GM18867 (cell line): Measurements from ENCODE around the gene STUM.
A peak's percentile ranks its signal among the peaks of the same experiment; 100 is the strongest.

Experiments used
- ATAC-seq: cut with Tn5 transposase; IDR thresholded peaks from one replicate; pipeline ENCODE4 v1.9.1; 2021; ENCODE audit warnings: mild to moderate bottlenecking, moderate library complexity; ENCODE audit not compliant: unreplicated experiment

Gene STUM

DNA sequence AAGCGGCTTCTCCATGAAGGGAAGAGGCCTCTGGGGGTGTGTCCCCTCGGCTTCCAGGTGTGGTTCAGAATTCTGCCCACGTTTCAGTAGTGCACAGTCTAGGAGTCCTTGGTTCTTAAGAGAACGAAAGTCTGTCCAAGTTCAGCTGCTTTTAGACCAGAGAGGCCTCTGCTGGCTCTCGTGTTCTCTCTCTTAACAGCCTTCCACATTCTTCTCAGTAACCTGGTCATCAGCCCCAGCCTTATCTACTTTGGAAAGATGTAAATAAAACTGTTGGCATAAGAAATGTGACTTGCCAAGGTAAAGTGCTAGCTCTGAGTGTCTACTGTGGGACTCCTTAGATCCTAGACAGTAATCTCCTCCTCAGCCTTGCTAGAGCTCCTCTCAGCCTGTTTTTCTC, 15.3 kb upstream of the STUM start:
- no peak for ATAC-seq

DNA sequence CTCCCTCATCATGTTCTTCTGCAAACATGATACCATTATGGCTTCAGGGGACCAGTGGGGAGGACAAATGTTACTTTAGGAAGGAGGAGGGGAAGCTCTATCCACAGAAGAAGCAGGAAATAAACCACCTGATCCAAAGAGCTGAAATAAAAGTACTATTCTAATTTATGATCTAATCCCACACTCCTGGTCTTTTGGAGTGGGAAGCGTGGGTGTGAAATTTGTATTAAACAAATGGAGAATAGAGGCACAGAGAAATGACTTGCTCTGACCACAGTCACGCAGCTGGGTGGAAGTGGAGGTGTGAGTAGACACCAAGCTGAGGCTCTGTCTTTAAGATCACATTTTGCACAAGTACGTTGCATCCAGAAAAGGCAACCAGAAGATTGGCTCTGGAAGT, 14.5 kb upstream of the STUM start:
- ATAC-seq, result no peak

- ATAC-seq, result no peak
Measured at GRCh38 chr1:226534645-226535044, 13.9 kb upstream of the STUM start.

DNA sequence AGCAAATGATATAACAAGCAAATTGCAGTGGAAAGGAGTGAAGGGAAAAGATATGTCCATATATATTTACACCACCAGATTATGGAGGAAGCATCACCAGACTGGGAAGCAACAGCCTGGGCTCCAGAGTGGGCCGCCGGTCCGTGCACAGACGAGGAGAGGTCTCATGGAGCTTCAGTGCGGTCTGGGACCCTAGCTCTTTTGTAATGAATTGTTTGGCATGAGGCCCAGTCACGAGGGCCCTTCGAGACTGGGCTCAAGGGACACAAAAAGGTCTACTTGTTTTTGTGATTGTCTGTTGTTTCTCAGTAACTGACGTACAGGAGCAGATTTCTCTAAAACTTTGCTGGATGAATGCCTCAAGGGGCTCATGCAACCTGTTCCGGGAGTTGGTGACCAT, 12.9 kb upstream of the STUM start:
- no peak for ATAC-seq

- no peak for ATAC-seq
Measured at GRCh38 chr1:226541231-226541630, 7.3 kb upstream of the STUM start.

DNA sequence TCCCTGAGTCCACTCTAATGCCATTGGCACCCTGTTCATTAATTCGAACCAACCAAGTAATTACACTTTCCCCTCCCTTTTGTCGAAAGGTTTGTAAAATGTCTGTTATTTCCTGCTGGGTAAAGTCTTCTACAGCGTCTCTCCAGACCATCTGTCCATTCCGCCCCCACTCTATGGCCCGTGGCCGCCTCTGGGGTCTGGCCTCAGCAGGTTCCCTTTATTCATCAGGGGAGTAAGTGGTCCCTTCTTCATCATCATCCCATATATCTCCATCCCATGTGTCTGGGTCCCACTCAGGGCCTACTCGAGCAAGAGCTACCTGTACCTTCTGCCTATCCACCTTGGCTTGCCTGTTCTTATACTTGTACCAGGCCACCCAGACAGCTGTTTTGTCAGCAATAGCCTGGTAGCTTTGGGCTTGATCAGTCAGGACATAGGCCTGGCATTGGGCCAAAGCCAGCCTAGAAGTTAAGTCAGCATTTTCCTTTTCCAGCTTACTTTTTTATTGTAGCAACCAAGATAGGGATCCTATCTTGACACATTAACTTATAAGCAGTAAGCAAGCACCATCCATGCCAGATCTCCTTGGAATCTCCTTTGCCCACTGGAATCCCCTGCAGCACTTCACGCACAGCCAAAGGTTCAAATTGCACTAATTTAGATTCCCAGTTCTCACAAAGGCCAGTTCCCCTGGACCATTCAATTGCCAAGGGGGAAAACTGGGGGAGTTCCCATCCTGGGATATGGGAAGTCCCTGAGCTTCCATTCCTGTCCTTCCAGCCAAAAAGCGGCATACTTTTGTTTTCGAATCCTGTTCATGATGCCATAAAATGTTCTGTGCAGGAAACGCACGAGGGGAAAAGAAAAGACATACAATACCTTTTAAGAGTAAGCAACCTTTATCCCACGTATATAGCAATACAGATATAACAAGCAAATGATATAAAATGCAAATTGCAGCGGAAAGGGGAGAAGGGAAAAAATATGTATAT, 6.6 kb upstream of the STUM start:
- no peak for ATAC-seq

DNA sequence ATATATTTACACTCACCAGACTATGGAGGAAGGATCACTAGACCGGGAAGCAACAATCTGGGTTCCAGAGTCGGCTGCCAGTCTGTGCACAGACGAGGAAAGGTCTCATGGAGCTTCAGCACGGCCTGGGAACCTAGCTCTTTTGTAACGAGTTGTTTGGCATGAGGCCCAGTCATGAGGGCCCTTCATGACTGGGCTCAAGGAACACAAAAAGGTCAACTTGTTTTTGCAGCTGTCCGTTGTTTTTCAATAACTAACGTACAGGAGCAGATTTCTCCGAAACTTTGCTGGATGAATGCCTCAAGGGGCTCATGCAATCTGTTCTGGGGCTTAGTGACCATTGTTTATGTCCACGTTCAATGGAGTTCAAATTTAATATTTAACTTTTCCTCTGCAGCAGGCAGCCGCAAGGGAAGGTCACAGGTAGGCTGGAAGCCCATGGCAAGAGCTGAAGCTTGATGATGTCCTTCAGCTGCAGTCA, 5.9 kb upstream of the STUM start:
- no peak for ATAC-seq

GRCh38 chr1:226545836-226546596, 2.5 kb upstream of the STUM start:
- ATAC-seq, result no peak

DNA sequence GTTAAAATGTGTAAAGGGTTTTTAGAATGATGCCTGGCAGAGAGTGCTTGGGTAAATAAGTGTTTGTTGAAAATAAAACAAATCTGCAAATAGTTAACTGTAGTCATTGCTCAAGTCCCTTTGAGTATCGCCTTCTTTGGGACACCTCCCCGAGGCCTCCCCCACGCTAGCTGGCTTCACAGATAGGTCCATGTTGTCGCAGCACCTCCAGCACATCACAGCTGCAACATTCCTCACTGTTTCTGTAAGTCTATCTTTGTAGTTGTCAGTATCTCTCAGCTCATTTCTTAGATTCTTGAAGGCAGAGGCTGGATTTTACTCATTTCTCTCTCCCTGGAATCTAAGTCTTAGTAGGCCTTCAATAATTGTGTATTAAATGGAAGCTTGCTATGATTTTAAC, 1.6 kb upstream of the STUM start:
- no peak for ATAC-seq

DNA sequence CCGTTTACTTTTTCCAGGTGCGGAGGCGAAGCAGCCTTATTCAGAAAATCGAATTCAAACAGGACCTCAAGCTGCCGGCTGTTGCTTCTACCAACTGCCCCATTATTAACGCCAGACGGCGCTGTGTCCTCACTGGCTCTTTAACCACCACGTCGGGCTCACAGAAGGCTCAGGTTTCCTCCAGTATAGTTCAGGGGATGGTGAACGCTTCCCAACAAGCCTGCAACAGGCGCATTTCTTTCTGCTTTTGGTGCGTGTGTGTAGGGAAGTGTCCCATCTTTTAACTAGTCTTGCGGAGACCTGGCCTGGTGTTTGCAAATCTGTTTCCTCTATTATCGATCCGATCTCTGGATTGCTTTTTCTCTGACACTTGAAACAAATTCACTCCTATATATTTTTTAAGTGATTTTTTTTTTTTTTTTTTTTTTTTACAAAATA, 791 bp upstream of the STUM start:
- ATAC-seq, result peak; percentile 75

GRCh38 chr1:226549094-226549936, 751 bp downstream of the STUM start:
- peak; percentile 8 for ATAC-seq

DNA sequence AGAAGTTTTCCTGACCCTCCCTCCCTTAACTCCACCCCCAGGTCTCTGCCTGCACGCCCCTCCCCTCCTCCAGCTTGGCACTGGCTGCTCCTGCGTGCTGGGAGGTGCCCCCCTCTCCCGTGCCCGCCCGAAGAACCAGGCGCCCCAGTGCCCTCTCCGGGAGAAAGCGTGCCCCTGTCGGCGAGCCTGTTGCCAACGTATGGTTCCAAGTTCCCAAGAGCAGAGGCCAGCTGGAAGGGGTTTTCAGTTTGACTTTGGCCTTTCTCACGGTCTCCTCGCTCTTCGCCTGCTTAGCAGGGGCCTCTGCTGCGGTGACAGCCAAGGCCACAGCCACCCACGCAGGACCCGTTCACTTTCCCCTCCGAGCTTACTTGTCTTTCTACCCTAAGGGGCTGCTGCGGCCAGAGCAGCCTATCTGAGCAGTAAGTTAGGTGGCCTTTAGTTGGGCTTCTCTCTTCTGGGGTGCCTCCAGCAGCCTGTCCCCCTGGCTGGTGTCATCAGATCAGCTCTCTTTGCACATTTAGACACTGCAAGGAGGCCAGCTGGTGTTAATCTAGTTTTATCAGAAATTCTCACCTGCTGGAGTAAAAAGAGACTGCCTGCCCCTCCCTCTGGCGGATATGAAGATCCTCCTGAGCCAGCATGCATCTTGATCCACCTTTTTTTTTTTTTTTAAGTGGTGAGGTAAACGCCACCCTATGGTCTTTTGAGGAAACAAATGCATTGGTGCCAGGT, 1.5 kb downstream of the STUM start:
- ATAC-seq, result peak; percentile 37

DNA sequence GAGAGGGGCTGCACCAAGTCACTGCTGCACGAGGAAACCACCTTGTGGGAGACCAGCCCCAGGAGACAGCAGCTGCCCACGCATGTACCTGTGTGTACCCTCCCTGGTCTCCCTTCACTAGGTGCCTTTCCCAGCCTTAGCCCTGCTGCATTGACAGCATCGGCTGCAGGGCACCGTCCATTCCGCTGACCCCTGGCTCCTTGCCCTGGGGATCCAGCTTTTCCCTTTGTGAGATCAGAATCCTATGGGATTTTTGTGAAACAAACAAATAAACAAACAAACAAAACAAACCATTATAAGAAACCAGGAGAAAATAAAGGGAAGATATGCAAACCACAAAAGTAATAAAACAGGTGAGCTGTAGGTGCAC, 2.1 kb downstream of the STUM start:
- ATAC-seq, result no peak

GRCh38 chr1:226551299-226551698, 2.7 kb downstream of the STUM start:
- ATAC-seq, result no peak

GRCh38 chr1:226552061-226552460, 3.5 kb downstream of the STUM start:
- no peak for ATAC-seq

DNA sequence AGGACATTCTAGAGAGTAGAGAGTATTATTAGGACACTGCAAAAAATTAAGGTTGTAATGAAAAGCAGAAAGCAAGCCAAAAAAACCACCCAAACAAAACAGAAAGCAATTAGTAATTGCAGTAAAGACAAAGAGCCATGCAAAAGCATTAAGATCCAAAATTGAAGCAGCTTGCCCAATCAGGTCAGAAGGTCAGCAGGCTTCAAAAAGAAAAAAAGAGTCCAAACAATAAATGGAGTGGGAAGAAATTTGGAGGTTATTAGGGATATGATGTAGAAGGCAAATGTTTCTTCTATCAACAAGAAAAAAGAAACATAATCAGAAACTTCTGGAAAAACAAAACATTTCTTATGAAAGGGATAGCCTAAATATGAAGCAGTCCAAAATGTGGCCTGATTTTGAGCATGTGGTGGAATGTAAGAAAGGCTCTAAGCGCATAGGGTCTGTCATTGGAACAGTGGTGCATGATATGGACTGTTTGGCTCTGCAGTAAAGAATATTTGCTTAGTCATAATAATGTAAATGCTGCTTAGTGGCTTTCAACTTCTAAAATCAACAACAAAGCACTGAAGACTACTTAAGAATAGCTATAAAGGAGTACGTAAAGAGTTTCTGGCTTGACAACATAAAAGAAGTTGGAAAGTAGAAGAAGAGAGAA, 4.8 kb downstream of the STUM start:
- ATAC-seq, result no peak

DNA sequence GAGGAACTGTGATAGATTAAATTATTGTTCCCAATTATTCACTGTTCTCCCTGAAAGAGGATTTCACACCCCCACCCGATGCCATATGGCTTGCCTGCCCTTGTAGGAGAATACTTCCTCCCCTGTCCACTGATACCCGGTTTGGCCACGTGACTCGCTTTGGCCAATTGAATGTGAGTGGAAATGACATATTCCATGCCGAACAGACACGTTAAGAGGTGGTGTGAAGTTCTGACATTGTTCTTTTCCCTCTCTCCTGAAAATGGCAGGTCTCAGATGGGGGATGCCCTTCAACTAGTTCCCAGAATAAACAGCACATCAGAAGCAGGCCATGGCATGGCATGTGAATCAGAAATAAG, 5.3 kb downstream of the STUM start:
- no peak for ATAC-seq

- ATAC-seq, result no peak
Measured at GRCh38 chr1:226555092-226555491, 6.5 kb downstream of the STUM start.

- ATAC-seq, result no peak
Measured at GRCh38 chr1:226557424-226557823, 8.9 kb downstream of the STUM start.
